ENCODE results near the gene RABAC1.

DNA sequence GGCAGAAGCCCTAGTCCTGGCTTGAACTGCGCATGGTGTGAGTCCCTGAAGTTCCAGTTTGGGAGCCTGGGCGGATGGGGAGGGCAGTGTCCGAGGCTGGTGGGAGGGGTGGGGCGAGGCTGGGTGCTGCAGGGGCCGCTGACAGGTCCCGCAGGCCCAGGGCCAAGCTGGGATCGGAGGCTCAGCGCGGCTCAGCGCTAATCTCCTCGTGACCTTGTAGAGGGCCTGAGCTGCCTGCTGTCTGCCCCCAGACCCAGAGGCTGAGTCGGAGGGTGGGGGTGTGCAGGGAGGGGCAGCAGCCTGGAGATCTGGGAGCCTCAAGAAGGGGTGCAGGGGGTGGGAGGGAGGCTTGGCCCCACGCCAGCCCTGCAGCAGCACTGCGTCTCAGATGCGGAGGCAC lies 31.9 kb upstream of the RABAC1 start:
- TF ChIP-seq, protein P1, sequence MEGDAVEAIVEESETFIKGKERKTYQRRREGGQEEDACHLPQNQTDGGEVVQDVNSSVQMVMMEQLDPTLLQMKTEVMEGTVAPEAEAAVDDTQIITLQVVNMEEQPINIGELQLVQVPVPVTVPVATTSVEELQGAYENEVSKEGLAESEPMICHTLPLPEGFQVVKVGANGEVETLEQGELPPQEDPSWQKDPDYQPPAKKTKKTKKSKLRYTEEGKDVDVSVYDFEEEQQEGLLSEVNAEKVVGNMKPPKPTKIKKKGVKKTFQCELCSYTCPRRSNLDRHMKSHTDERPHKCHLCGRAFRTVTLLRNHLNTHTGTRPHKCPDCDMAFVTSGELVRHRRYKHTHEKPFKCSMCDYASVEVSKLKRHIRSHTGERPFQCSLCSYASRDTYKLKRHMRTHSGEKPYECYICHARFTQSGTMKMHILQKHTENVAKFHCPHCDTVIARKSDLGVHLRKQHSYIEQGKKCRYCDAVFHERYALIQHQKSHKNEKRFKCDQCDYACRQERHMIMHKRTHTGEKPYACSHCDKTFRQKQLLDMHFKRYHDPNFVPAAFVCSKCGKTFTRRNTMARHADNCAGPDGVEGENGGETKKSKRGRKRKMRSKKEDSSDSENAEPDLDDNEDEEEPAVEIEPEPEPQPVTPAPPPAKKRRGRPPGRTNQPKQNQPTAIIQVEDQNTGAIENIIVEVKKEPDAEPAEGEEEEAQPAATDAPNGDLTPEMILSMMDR (IDR thresholded peaks at IDR 0.05), result no peak
- TF ChIP-seq POLR2A (IDR thresholded peaks at IDR 0.05) (no peak), POLR2AphosphoS5 (IDR thresholded peaks at IDR 0.05) (no peak)

All from transverse colon (tissue), 4 donors.